ENCODE data around the gene SLIT3.

DNA sequence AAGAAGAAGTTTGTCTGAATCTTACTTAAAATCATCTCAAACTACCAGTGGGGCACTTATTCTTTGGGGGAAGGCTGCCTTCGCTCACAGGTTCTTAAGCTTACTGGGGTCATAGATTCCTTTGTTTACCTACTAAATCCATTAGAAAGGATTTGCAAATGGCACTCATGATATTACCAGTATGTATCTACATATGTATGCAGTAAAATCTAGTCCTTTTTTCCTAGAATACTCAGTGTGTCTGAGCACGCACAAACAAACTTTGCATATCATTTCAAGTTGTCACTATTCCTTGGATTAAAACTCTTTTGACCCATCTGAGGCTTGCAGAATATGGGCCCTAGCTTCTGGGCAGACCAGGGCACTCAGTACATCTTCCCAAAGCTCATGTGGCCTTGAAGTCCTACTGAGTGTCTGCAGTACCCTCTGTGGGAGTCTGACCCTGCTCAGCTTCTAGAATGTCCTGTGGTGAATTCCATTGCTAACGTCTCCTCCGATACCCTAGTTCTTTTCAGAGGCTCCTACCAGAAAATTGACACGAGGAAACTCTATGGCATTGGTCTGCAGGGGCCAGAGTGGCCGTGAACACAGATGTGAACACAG is 297.9 kb downstream of the SLIT3 start:
- no peak for TF ChIP-seq GATA3 (IDR thresholded peaks at IDR 0.05; ENCODE audit: low read depth, low read length)
- no peak for TF ChIP-seq GATA2 (IDR thresholded peaks at IDR 0.05; ENCODE audit: low read depth, low read length)

Data from SH-SY5Y (cell line).